Kidney epithelial cell (primary cell): ENCODE data around the gene HOXA11. TPM values are rescaled to one million over a fixed set of nuclear protein-coding genes. Genes with fewer than 3 reads are reported as not detected.

Experiments used
- DNase-seq: peaks from one replicate; pipeline ENCODE4 v3.0.0-alpha.2; 2010; ENCODE audit warnings: low read depth
- H3K27me3 ChIP-seq: 2 replicates; pipeline ENCODE4 v1.6.0; 2011; ENCODE audit warnings: low read length; ENCODE audit not compliant: control insufficient read depth, insufficient read depth
- H3K36me3 ChIP-seq: 2 replicates; pipeline ENCODE4 v1.5.1; 2011; ENCODE audit warnings: low read length; ENCODE audit not compliant: control insufficient read depth, insufficient read depth
- H3K4me3 ChIP-seq: 2 replicates; pipeline ENCODE4 v1.5.1; 2011; ENCODE audit warnings: low read depth, mild to moderate bottlenecking, control low read depth, low read length
- total RNA-seq: library from RNA; depleted of rRNA; stranded (reverse); fragments of >200 nt; gene quantifications from 2 replicates; pipeline ENCODE4 v1.2.3, GENCODE V29; 2015
- TF ChIP-seq, protein P1 (sequence below): IDR thresholded peaks from 2 replicates; pipeline ENCODE4 v1.5.1; 2011; ENCODE audit warnings: mild to moderate bottlenecking, moderate library complexity, low read length, control low read depth, inconsistent platforms; ENCODE audit not compliant: insufficient read depth, poor library complexity, severe bottlenecking

Gene HOXA11
- total RNA-seq, 1 donor from 2014 or later, result 17.3 TPM

DNA sequence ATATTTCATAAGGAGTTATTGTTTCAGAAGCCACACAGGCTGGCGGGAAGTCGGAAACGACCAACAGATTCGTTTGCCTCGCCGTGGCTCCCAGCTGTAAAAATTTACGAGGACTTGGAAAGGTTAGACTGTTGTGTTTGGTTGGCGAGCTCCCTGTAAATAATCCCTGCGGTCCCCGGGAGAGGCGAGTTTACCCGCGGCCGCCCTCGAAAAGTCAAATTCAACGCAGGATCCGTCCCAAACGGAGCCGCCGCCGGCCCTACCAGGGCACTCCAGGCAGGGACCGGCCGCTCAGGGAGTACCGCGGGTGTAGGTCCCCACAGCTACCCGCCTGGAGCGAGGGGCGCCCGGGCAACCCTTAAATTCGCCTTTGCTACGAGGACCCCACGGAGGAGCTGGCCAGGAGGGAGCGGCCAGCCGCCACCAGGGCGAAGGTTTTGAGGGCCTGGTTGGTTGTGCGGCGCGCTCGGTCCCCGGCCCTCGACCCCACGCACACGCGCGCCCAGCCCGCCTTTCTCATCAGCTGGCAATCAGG, 19.0 kb downstream of the HOXA11 start:
- Histone ChIP-seq H3K4me3 (peak overlapping the region; percentile 72), H3K27me3 (no peaks in the 10 kb centered on the region), H3K36me3 (peaks cover 6% of the 10 kb centered on the region)
- TF ChIP-seq, protein P1, sequence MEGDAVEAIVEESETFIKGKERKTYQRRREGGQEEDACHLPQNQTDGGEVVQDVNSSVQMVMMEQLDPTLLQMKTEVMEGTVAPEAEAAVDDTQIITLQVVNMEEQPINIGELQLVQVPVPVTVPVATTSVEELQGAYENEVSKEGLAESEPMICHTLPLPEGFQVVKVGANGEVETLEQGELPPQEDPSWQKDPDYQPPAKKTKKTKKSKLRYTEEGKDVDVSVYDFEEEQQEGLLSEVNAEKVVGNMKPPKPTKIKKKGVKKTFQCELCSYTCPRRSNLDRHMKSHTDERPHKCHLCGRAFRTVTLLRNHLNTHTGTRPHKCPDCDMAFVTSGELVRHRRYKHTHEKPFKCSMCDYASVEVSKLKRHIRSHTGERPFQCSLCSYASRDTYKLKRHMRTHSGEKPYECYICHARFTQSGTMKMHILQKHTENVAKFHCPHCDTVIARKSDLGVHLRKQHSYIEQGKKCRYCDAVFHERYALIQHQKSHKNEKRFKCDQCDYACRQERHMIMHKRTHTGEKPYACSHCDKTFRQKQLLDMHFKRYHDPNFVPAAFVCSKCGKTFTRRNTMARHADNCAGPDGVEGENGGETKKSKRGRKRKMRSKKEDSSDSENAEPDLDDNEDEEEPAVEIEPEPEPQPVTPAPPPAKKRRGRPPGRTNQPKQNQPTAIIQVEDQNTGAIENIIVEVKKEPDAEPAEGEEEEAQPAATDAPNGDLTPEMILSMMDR, result no peak
- no peak for DNase-seq

DNA sequence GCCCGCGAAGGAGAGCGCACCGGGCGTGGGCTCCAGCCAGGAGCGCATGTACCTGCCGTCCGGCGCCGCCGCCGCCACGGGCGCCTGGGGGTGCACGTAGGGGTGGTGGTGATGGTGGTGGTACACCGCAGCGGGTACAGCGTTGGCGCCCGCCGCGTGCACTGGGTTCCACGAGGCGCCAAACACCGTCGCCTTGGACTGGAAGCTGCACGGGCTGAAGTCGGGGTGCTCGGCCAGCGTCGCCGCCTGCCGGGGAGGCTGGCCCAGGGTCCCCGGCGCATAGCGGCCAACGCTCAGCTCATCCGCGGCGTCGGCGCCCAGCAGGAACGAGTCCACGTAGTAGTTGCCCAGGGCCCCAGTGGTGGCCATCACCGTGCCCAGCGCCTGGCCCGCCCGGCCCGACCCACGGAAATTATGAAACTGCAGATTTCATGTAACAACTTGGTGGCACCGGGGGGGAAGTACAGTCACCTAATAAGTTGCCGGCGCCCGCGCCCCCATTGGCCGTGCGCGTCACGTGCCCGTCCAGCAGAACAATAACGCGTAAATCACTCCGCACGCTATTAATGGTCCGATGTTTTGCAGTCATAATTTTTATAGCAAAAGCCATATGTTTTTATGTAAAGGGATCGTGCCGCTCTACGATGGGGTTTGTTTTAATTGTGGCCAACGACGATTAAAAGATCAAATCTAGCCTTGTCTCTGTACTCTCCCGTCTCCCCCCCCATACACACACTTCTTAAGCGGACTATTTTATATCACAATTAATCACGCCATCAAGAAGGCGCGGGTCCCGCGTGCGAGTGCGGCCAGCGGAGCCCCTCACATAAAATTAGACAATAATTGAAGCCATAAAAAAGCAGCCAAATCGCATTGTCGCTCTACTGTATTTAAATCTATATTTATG, 19.7 kb downstream of the HOXA11 start, which contains the start of gene HOXA9:
HOXA9 (minus strand) TSS at position 449 of the 907 bp plus-strand sequence; CDS start at position 369, 80 bp downstream.
- H3K4me3 ChIP-seq, result peak within 1 kb of the TSS; percentile 72
- no peak for DNase-seq
- TF ChIP-seq, protein P1, result no peak

DNA sequence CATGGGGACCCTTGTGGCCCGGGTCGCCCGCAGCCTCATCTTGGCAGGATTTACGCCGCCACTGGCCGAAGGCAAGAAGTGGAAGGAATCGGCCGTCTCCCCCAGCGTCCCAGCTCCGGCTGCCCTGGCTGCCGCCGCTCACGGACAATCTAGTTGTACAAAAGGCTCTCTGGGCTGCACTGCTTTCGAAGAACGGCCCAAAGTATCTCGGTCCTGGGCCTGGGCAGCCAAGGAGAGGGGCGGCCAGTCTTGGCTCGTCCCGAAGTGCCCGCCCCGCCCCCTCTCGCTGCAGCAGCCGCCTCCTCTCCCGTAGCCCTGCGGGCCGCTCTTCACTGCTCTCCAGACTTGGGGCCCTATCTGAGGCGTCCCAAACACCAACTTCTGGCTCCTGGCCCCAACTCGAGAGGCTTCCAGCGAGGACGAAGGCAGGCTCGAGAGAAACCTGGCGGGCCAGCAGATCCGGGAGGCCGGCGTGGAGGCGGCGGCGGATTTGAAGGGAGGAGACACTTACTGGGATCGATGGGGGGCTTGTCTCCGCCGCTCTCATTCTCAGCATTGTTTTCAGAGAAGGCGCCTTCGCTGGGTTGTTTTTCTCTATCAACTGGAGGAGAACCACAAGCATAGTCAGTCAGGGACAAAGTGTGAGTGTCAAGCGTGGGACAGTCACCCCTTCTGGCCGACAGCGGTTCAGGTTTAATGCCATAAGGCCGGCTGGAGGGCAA, 20.5 kb downstream of the HOXA11 start:
- Histone ChIP-seq H3K36me3 (peaks cover 6% of the 10 kb centered on the region), H3K4me3 (peak overlapping the region; percentile 72), H3K27me3 (no peaks in the 10 kb centered on the region)
- TF ChIP-seq, protein P1, result peak; percentile 9
- no peak for DNase-seq

More for the DNA sequence above, 19.7 kb downstream of the HOXA11 start, which contains the start of gene HOXA9:
- H3K36me3 ChIP-seq, result peaks cover 6% of the 10 kb centered on the region
- H3K27me3 ChIP-seq, result no peaks in the 10 kb centered on the region

DNA sequence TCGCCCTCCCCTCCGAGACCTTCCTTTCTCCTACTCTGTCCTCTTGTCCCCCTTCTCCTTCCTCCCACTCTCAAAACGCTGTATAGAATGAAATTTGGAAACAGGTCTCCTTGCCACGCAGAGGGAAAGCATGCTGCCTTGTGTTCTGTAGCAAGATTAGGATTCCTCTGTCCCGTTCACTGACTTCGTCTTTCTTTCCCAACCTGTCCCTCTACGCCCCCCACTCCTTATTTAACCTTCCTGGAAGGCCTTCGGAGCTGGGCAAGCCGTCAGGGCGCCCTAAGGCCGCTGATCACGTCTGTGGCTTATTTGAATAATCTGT, 21.0 kb downstream of the HOXA11 start:
- no peaks in the 10 kb centered on the region for H3K27me3 ChIP-seq
- no peak for DNase-seq
- H3K4me3 ChIP-seq, result peak overlapping the region; percentile 72
- H3K36me3 ChIP-seq, result peaks cover 6% of the 10 kb centered on the region
- TF ChIP-seq, protein P1, result no peak

DNA sequence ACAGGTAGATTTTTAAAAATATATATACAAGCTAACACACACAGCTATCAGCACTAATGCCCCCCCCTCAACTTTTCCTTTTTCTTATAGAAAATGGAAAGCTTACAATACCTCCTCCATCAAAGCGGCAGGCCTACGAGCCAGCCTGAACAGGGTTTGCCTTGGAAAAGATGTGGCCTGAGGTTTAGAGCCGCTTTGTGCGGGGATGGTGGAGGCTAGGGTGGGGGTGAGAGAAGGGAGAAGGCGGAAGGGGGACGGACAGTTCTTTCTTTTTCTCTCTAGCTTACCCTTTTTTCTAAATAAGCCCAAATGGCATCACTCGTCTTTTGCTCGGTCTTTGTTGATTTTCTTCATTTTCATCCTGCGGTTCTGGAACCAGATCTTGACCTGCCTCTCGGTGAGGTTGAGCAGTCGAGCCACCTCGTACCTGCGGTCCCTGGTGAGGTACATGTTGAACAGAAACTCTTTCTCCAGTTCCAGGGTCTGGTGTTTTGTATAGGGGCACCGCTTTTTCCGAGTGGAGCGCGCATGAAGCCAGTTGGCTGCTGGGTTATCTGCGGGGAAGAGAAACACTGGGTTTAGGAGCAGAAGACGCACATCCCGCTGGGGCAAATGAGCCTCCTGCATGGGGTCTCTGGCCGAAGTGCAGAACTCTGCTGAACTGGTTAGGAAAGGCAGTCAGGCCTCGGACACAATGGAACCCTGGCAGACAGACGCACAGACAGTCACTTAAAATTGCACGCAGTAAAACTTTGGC, 21.6 kb downstream of the HOXA11 start:
- H3K36me3 ChIP-seq, result peaks cover 4% of the 10 kb centered on the region
- no peaks in the 10 kb centered on the region for H3K27me3 ChIP-seq
- H3K4me3 ChIP-seq, result peak overlapping the region; percentile 72
- DNase-seq, result no peak
- TF ChIP-seq, protein P1, result no peak
